Calu3 (cell line): ENCODE measurements around the gene WWTR1. TPM values are rescaled to one million over a fixed set of nuclear protein-coding genes. Genes with fewer than 3 reads are reported as not detected.

Source experiments
- BruUV-seq: library from RNA; stranded (reverse); fragments of 400-500 nt; replicated peaks from 2 replicates; lab custom pipeline; 2021; lab: Mats Ljungman, UMichigan
- CTCF ChIA-PET: fragments of 300-600 bp; sonication (Branson Sonifier 250); formaldehyde crosslinking; loops from one replicate; lab custom pipeline; 2022; ENCODE audit warnings: antibody characterized with exemption; lab: Charles Lee
- DNase-seq: peaks from one replicate; pipeline ENCODE4 v3.0.0; 2022
- H3K27ac Mint-ChIP-seq: one replicate; pipeline ENCODE4 v1.8.0; 2022; ENCODE audit warnings: mixed read lengths; ENCODE audit not compliant: unreplicated experiment
- H3K27me3 Mint-ChIP-seq: one replicate; pipeline ENCODE4 v1.8.0; 2022; ENCODE audit warnings: mixed read lengths; ENCODE audit not compliant: unreplicated experiment
- H3K36me3 Mint-ChIP-seq: one replicate; pipeline ENCODE4 v1.8.0; 2022; ENCODE audit warnings: mild to moderate bottlenecking, moderate library complexity, mixed read lengths; ENCODE audit not compliant: insufficient read depth, unreplicated experiment
- H3K4me1 Mint-ChIP-seq: one replicate; pipeline ENCODE4 v1.8.0; 2022; ENCODE audit warnings: mild to moderate bottlenecking, low read depth, mixed read lengths; ENCODE audit not compliant: unreplicated experiment
- H3K4me3 Mint-ChIP-seq: one replicate; pipeline ENCODE4 v1.8.0; 2022; ENCODE audit warnings: mild to moderate bottlenecking, low read depth, moderate library complexity, mixed read lengths; ENCODE audit not compliant: unreplicated experiment
- H3K9me3 Mint-ChIP-seq: one replicate; pipeline ENCODE4 v1.8.0; 2022; ENCODE audit warnings: low read depth, mixed read lengths; ENCODE audit not compliant: unreplicated experiment
- intact Hi-C: fragments of 100-400 bp; cut with micrococcal nuclease; formaldehyde crosslinking; loops from one replicate; pipeline ENCODE4 v1.10.0; 2022; ENCODE audit not compliant: unreplicated experiment
- total RNA-seq: library from RNA; stranded (reverse); gene quantifications from 2 replicates; pipeline ENCODE4 v1.2.3, GENCODE V29; 2022
- TF ChIP-seq, protein P1 (sequence below): fragments of 200-600 bp; IDR thresholded peaks from one replicate; pipeline ENCODE4 v1.8.0; 2022; ENCODE audit warnings: antibody characterized with exemption; ENCODE audit not compliant: unreplicated experiment

WWTR1 gene
- total RNA-seq, 1 experiment from 2014 or later = 269 TPM

DNA sequence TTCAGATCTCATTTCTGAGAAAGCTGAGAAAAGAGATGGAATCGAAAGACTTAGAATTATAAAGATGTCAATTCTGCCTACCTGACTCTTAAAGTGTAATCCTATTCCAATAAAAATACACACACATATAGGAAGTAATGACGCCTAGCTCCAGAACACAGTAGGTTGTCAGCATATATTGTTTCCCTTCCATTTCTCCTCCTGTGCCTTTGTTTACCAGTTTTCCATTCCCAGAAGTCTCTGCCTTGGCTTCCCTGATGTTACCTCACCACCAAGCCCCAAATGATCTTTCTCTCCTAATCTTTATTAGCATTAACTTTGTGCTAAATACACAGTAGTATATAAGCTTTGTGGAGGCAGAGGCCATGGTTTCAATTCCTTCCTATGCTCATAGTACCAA is 143.4 kb downstream of the WWTR1 start:
- Mint-ChIP-seq H3K9me3 (no peaks in the 10 kb centered on the region), H3K4me1 (peaks cover 14% of the 10 kb centered on the region), H3K27ac (peak overlapping the region; percentile 5), H3K4me3 (no peak overlapping the region), H3K36me3 (peaks cover 36% of the 10 kb centered on the region), H3K27me3 (no peaks in the 10 kb centered on the region)
- DNase-seq = no peak
- intact Hi-C loops = loop anchor here (5.0 kb wide), 1 partner anchor 223 kb away; no protein-coding TSS in a partner anchor
- CTCF ChIA-PET = interaction anchor here (0.6 to 1.9 kb wide), 4 partner anchors 9 to 294 kb away, joined by 3 to 7 read pairs (median 4); no protein-coding TSS in a partner anchor
- TF ChIP-seq, protein P1, sequence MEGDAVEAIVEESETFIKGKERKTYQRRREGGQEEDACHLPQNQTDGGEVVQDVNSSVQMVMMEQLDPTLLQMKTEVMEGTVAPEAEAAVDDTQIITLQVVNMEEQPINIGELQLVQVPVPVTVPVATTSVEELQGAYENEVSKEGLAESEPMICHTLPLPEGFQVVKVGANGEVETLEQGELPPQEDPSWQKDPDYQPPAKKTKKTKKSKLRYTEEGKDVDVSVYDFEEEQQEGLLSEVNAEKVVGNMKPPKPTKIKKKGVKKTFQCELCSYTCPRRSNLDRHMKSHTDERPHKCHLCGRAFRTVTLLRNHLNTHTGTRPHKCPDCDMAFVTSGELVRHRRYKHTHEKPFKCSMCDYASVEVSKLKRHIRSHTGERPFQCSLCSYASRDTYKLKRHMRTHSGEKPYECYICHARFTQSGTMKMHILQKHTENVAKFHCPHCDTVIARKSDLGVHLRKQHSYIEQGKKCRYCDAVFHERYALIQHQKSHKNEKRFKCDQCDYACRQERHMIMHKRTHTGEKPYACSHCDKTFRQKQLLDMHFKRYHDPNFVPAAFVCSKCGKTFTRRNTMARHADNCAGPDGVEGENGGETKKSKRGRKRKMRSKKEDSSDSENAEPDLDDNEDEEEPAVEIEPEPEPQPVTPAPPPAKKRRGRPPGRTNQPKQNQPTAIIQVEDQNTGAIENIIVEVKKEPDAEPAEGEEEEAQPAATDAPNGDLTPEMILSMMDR = no peak
- BruUV-seq = no TSS peak

DNA sequence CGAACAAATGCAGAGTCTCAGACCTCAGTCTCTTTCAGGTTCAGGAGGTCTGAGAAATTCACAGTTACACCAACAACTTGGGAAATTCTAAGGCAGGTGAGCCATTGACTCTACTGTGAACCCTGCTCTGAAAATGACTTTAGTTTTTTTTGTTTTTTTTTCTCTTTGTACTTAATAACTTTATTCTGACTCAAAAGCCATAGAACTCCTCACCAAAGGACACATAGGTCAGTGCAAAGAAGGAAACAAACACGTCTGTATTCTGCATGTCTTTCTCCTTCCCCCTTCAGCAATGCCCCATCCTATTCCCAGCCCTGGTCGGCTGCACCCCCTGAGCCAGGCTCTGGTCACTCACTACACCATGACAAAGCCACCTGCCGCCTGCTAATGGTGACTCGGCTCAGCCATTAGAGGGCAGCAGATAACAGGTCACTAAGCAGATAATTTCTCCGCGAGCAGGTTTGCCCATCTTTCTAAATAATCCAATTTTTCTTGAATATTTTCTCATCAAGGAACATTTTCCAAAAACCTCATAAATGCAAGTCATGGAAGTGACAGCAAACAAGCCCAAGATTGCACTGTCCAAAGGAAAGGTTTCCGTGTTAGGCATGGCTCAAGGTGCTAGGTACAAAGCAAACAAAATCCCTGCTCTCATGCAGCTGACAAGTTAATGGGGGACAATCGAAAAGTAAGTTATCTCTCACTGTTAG is 145.6 kb downstream of the WWTR1 start:
- H3K27me3 Mint-ChIP-seq = no peaks in the 10 kb centered on the region
- no peaks in the 10 kb centered on the region for H3K9me3 Mint-ChIP-seq
- DNase-seq = peak; percentile 82
- CTCF ChIA-PET = interaction anchor here (0.7 to 1.9 kb wide), 5 partner anchors 147 to 296 kb away, joined by 3 to 6 read pairs (median 4); partner anchors contain the start of gene COMMD2
- H3K4me3 Mint-ChIP-seq = no peak overlapping the region
- peak overlapping the region; percentile 21 for H3K27ac Mint-ChIP-seq
- intact Hi-C loops = loop anchor here (1.0 to 5.0 kb wide), 5 partner anchors 205 to 296 kb away; partner anchors contain the start of gene COMMD2
- TF ChIP-seq, protein P1 = peak; percentile 87
- no TSS peak for BruUV-seq
- peaks cover 35% of the 10 kb centered on the region for H3K36me3 Mint-ChIP-seq
- peaks cover 28% of the 10 kb centered on the region for H3K4me1 Mint-ChIP-seq

DNA sequence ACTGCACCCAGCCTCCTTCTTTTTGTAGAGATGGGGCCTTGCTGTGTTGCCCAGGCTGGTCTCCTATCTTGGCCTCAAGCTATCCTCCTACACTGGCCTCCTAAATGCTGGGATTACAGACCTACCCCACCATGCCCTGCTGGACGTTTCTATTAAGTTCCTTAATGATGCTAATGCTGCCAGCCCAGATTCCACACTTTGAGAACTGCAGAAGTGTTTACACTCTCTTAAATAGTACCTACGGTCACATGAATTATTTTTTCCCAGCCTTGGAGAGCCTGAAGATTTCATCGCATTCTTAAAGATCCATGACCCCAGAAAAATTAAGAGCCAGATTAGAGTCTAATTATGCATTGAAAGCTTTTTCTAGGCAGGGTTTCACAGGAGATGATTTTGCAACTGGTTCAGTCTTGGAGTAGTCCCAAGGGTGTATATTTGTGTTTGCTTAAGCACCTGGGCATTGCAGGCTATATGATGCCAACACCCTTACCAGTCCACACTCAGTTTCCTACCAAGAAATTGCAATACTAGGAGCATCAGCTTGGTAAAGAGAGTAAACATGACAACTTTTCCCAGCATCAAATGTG is 146.7 kb downstream of the WWTR1 start:
- H3K27ac Mint-ChIP-seq = no peak overlapping the region
- peaks cover 38% of the 10 kb centered on the region for H3K4me1 Mint-ChIP-seq
- H3K36me3 Mint-ChIP-seq = peaks cover 31% of the 10 kb centered on the region
- H3K27me3 Mint-ChIP-seq = no peaks in the 10 kb centered on the region
- no peak overlapping the region for H3K4me3 Mint-ChIP-seq
- TF ChIP-seq, protein P1 = no peak
- no TSS peak for BruUV-seq
- no peaks in the 10 kb centered on the region for H3K9me3 Mint-ChIP-seq
- CTCF ChIA-PET = interaction anchor here (0.9 kb wide), 1 partner anchor 255 kb away, joined by 4 read pairs; no protein-coding TSS in a partner anchor
- DNase-seq = no peak
- intact Hi-C loops = loop anchor here (5.0 kb wide), 1 partner anchor 226 kb away; no protein-coding TSS in a partner anchor

DNA sequence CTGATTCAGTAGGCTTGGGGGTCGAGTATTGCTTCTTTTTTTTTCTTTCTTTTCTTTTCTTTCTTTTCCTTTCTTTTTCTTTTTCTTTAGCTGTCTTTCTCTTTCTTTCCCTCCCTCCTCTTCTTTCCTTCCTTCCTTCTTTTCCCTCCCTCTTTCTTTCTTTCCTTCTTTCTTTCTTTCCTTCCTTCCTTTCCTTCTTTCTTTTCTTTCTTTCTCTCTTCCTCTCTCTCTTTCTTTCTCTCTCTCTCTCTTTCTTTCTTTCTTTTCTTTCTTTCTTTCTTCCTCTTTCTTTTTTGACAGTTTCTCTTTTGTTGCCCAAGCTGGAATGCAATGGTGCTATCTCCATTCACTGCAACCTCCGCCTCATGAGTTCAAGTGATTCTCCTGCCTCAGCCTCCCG is 147.3 kb downstream of the WWTR1 start:
- Mint-ChIP-seq H3K4me3 (no peak overlapping the region), H3K36me3 (peaks cover 26% of the 10 kb centered on the region), H3K27ac (no peak overlapping the region), H3K4me1 (peaks cover 38% of the 10 kb centered on the region), H3K27me3 (no peaks in the 10 kb centered on the region), H3K9me3 (no peaks in the 10 kb centered on the region)
- DNase-seq = no peak
- no TSS peak for BruUV-seq
- intact Hi-C loops = loop anchor here (5.0 kb wide), 1 partner anchor 227 kb away; no protein-coding TSS in a partner anchor
- TF ChIP-seq, protein P1 = no peak
- CTCF ChIA-PET = interaction anchor here (0.8 kb wide), 1 partner anchor 93 kb away, joined by 4 read pairs; no protein-coding TSS in a partner anchor
